Fibroblast of the conjunctiva (primary cell): ENCODE results near the gene AP2A2.

Experiments used
- DNase-seq: peaks from one replicate; pipeline ENCODE4 v3.0.0-alpha.2; 2010; ENCODE audit warnings: low read depth

Gene AP2A2

GRCh38 chr11:996681-997080 lies 71.0 kb downstream of the AP2A2 start:
- no peak for DNase-seq

DNA sequence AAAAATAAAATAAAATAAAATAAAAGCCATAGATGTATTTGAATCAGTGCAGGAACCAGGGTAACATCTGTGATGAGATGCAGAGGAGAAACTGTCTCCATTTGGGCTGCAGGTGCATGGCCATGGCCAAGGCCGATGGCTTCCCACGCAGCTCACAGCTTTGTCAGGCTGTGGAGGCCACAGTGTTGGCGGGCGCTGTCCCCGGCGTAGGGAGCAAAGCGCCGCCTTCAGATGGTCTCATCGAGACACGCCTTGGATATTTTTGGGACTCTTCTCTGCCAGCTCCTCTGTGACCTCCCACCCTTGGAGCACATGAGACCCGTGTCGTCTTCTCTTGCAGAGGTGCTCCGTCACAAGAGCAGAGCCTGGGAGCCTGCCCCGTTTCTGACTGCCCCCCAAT lies 72.2 kb downstream of the AP2A2 start:
- DNase-seq, result no peak

- DNase-seq, result no peak
These were observed 73.3 kb downstream of the AP2A2 start for GRCh38 chr11:999009-999408.

GRCh38 chr11:1000357-1001278 lies 74.9 kb downstream of the AP2A2 start:
- DNase-seq, result no peak

GRCh38 chr11:1001617-1002405 lies 76.1 kb downstream of the AP2A2 start:
- DNase-seq, result no peak

- no peak for DNase-seq
These were observed 76.8 kb downstream of the AP2A2 start for GRCh38 chr11:1002406-1002984.

- no peak for DNase-seq
These were observed 77.5 kb downstream of the AP2A2 start for GRCh38 chr11:1003159-1003558.

DNA sequence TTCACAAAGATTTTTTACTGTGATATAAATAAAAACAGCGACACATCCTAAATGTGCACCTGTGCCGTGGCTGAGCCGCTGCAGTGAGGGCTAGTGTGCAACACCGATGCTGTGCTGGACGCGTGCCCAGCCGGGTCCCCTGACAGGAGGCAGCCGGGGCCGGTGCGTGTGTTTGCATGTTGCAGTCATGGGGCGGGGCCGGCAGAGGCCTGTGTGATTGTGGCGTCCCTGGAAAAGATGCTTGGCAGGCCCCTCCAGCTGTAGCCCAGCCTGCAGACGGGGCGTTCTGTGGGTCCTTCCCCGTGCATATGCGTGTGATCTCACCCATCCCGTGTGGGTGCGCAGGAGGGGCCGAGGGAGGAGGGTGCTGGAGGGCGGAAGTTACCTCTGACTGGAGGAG lies 80.3 kb downstream of the AP2A2 start:
- DNase-seq, result no peak

- no peak for DNase-seq
These were observed 81.1 kb downstream of the AP2A2 start for GRCh38 chr11:1006762-1007161.

DNA sequence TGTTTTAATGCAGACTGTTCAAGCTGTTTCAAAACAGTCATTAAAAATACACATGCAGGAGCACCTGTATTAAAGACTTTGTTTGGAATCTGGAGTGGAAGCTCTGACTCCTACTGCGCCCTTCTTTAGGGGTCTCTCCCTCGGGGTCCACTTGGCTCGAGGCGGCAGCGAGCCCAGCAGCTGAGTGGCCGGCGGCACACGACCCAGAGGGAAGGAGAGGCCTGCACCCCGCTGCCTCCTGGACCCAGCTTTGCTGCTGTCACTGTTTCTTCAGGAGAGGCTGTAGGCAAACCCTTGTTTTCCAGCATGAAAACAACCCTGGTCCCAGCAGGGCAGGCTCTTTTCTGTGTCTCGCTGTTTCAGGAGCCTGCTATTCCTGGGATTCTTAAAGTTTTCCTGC lies 81.6 kb downstream of the AP2A2 start:
- DNase-seq, result no peak

DNA sequence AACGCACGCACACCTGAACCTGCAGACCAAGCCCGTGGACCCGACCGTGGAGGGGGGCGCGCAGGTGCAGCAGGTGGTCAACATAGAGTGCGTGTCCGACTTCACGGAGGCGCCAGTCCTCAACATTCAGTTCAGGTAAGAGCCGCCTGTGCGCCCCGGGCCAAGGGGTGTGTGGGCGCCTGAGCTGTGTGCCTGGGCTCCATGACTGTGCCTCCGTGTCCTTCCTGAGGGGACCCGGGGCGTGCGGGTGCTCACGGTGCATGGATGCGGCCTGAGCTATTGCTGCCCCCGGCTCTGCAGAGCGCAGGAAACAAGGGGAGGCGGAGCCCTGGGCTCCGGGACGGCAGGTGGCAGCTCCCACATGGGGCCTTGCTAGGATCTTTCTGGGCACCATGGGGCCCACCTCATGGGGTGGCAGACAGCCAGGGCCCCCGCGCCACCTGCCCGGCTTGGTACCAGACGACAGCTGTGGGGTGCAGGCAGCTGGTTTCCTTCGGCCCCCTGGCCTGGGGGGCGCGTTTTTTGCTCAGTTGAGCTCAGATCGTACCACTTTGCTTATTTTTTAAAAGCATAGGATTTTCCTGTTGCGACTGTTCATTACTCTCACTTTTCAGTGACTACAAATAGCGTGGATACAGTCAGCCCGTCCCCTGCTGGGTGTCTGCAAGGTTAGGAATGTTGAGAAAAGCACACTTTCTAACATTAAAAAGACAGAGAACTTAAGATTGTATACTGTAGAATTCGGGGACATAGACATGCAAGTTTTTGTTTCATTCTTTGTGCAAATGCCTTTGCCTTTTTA lies 82.5 kb downstream of the AP2A2 start:
- no peak for DNase-seq

- DNase-seq, result no peak
These were observed 83.1 kb downstream of the AP2A2 start for GRCh38 chr11:1008803-1009145.

DNA sequence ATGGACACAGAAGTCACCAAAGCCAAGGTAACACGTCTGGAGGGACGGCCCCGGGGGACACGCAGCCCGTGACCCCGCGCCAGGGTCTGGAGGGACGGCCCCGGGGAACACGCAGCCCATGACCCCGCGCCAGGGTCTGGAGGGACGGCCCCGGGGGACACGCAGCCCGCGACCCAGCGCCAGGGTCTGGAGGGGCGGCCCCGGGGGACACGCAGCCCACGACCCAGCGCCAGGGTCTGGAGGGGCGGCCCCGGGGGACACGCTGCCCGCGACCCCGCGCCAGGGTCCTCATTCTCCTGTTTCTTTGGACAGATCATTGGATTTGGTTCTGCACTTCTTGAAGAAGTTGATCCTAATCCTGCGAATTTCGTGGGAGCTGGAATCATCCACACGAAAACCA lies 83.7 kb downstream of the AP2A2 start:
- no peak for DNase-seq

DNA sequence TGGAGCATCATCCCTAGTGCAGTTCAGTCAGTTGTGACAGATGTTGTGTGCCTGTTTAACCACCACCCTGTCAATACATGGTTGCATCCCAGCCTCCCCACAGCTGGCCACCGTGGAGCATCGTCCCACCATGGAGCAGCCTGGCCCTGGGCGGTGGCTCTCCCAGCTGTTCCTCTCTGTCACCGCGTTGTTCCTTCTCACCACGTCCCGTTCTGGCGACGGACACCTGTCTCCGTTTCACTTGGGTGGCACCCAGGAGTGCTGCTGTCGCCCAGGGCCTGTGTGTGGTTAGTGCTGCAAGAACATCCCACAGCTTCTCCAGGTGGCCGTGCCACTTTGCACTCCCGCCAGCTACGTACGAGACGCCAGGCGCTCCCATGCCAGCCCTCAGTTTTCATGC lies 84.3 kb downstream of the AP2A2 start:
- no peak for DNase-seq

- no peak for DNase-seq
These were observed 85.1 kb downstream of the AP2A2 start for GRCh38 chr11:1010551-1011319.

GRCh38 chr11:1011320-1011698 lies 85.6 kb downstream of the AP2A2 start:
- DNase-seq, result no peak

- DNase-seq, result no peak
These were observed 86.6 kb downstream of the AP2A2 start for GRCh38 chr11:1012291-1012690.

DNA sequence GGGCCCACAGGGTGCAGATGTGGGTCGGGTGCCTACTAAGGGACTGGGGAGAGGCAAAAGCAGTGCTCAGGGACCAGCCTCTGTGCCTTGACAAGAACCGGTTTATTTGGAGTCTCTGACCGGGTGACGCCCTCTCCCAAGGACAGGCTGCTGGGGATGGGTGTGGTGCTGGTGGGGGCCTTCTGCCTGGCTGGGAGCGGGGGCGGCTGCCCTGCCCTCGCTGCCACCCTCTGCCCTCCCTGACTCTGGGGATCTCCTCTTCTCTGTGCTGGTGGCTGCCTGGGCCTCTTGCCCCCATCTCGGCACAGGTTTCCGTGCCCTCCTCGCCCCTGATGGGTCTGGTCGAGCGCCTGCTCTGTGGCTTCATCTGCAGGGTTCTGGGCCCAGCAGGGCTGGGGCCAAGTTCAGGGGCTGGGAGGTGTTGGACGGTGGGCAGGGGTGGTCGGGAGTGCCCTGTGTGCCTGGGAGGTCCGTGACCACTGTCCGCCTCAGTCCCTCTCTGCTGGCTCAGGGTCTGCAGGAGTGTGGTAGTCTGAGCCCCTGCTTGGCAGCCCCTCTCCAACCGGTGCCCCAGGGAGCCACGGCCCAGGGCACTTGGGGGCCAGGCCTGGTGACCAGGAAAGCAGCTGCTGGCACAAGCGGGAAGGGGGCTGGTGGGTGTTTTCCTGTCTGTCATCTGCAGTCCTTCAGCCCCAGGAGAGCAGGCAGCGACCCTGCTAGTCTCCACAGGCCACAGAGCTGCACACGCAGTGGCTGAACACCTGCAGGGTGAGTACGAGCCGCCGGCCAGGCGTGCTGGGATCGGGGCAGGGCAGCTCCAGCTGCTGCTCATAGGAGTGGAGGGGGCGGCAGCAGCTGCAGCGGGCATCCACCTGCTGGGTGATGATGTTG lies 87.3 kb downstream of the AP2A2 start:
- no peak for DNase-seq

DNA sequence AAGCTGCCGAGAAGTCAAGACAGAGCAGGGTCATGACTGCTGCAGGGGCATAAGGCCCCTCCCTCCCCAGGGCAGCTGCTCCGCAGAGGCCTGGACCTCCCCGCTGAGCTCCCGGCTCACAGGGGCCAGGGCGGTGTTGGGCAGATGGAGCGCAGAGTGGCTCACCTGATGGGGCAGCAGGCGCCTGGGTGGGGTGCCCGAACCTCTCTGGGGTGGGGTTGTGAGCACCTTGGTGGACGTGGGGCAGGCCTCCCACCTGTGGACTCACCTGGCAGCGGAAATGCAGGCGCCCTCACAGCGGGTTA lies 87.9 kb downstream of the AP2A2 start:
- no peak for DNase-seq

DNA sequence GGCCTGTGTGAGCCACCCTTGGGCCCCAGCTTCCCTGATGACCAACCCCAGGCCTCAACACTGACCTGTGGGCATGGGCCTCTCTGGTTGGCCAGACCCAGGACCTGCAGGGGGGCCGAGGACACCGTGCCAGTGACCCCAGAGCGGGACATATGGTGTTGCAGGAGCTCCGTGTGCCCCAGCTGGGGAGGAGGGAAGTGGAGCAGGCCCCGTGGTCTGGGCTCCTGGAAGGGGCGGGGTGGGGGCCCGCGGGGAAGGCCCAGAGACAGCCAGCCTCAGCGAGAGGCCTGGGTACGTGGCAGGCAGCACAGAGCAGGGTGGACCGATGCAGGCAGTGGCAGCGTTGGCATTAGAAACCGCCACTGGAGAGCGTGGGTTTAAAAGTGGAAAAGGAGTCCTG lies 88.6 kb downstream of the AP2A2 start:
- no peak for DNase-seq

- DNase-seq, result no peak
These were observed 89.4 kb downstream of the AP2A2 start for GRCh38 chr11:1015064-1015463.
